GM23248 (cell line): ENCODE data around the gene HAGH.

Experiments
- EZH2 ChIP-seq: fragments of 200-600 bp; sonication (generic); IDR thresholded peaks from 2 replicates; pipeline ENCODE4 v1.6.1; 2018; ENCODE audit warnings: antibody characterized with exemption, mild to moderate bottlenecking; ENCODE audit not compliant: insufficient read depth, poor library complexity, severe bottlenecking
- EZH2phosphoT487 ChIP-seq: fragments of 200-600 bp; sonication (generic); IDR thresholded peaks from 2 replicates; pipeline ENCODE4 v1.6.1; 2018; ENCODE audit warnings: antibody characterized with exemption, moderate library complexity, mild to moderate bottlenecking, low read depth; ENCODE audit not compliant: insufficient read depth

GRCh38 chr16:1762879-1763520 lies 63.6 kb downstream of the HAGH start:
- no peak for TF ChIP-seq EZH2
- no peak for TF ChIP-seq EZH2phosphoT487
